GF-D8 (cell line): Measurements from ENCODE around the gene PDLIM5.
"Not testable (repeated sequence)": the region's sequence is repeated elsewhere in the genome, so short reads cannot be mapped to it uniquely, and the experiment has no call there.

Source experiments
- DNase-seq: peaks from one replicate; lab custom pipeline; 2025; lab: John Stamatoyannopoulos, UW

The PDLIM5 gene

GRCh38 chr4:94603170-94603747 lies 151.5 kb downstream of the PDLIM5 start:
- no peak for DNase-seq

- DNase-seq, result no peak
Measured at GRCh38 chr4:94605241-94605805, 153.6 kb downstream of the PDLIM5 start.

GRCh38 chr4:94610145-94610544 lies 158.4 kb downstream of the PDLIM5 start:
- no peak for DNase-seq

- no peak for DNase-seq
Measured at GRCh38 chr4:94613248-94613647, 161.5 kb downstream of the PDLIM5 start.

GRCh38 chr4:94615451-94615850 lies 163.7 kb downstream of the PDLIM5 start:
- DNase-seq, result no peak

GRCh38 chr4:94621491-94622080 lies 169.8 kb downstream of the PDLIM5 start:
- peak; percentile 7 for DNase-seq

- DNase-seq, result no peak
Measured at GRCh38 chr4:94623126-94623911, 171.6 kb downstream of the PDLIM5 start.

- no peak for DNase-seq
Measured at GRCh38 chr4:94626942-94627341, 175.2 kb downstream of the PDLIM5 start.

- not testable (repeated sequence) for DNase-seq
Measured at GRCh38 chr4:94629058-94629457, 177.3 kb downstream of the PDLIM5 start.

GRCh38 chr4:94629837-94630236 lies 178.1 kb downstream of the PDLIM5 start:
- no peak for DNase-seq

GRCh38 chr4:94634271-94634670 lies 182.5 kb downstream of the PDLIM5 start:
- DNase-seq, result no peak

GRCh38 chr4:94635177-94635576 lies 183.4 kb downstream of the PDLIM5 start:
- no peak for DNase-seq

GRCh38 chr4:94636004-94636403 lies 184.3 kb downstream of the PDLIM5 start:
- no peak for DNase-seq

- DNase-seq, result no peak
Measured at GRCh38 chr4:94639298-94639697, 187.6 kb downstream of the PDLIM5 start.

GRCh38 chr4:94640151-94640550 lies 188.4 kb downstream of the PDLIM5 start:
- no peak for DNase-seq

GRCh38 chr4:94641702-94642560 lies 190.2 kb downstream of the PDLIM5 start:
- no peak for DNase-seq

GRCh38 chr4:94642561-94642866 lies 190.8 kb downstream of the PDLIM5 start:
- DNase-seq, result no peak

GRCh38 chr4:94648699-94649098 lies 197.0 kb downstream of the PDLIM5 start:
- no peak for DNase-seq

GRCh38 chr4:94649381-94650133 lies 197.8 kb downstream of the PDLIM5 start:
- no peak for DNase-seq

GRCh38 chr4:94650134-94650495 lies 198.4 kb downstream of the PDLIM5 start:
- no peak for DNase-seq

GRCh38 chr4:94650690-94651089 lies 198.9 kb downstream of the PDLIM5 start:
- no peak for DNase-seq
